D721Med (cell line): ENCODE results near the gene CEP152.

Experiments
- DNase-seq: peaks from one replicate; pipeline ENCODE4 v3.0.0; 2011; ENCODE audit warnings: low spot score; ENCODE audit not compliant: insufficient read length
- FAIRE-seq: peaks from 2 replicates; lab custom pipeline; 2011; peaks lifted over from hg19 to GRCh38; lab: Jason Lieb, UNC
- TF ChIP-seq, protein P1 (sequence below): IDR thresholded peaks from 2 replicates; pipeline ENCODE4 v1.5.1; 2012; ENCODE audit warnings: mild to moderate bottlenecking, control low read depth; ENCODE audit not compliant: insufficient read depth; ENCODE audit errors: missing control alignments

The CEP152 gene

DNA sequence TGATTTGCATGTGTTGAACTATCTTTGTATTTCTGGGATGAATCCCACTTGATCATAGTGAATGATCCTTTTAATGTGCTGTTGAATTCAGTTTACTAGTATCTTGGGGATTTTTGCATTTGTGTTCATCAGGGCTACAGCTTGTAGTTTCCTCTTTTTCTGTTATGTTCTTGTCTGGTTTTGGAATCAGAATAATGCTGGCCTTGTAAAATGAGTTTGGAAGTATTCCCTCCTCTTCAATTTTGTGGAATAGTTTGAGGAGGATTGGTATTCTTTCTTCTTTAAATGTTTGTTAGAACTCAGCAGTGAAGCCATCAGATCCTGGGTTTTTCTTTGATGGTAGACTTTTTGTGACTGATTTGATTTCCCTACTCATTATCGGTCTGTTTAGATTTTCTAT, 102.2 kb downstream of the CEP152 start:
- FAIRE-seq (no peak), DNase-seq (no peak)
- TF ChIP-seq, protein P1, sequence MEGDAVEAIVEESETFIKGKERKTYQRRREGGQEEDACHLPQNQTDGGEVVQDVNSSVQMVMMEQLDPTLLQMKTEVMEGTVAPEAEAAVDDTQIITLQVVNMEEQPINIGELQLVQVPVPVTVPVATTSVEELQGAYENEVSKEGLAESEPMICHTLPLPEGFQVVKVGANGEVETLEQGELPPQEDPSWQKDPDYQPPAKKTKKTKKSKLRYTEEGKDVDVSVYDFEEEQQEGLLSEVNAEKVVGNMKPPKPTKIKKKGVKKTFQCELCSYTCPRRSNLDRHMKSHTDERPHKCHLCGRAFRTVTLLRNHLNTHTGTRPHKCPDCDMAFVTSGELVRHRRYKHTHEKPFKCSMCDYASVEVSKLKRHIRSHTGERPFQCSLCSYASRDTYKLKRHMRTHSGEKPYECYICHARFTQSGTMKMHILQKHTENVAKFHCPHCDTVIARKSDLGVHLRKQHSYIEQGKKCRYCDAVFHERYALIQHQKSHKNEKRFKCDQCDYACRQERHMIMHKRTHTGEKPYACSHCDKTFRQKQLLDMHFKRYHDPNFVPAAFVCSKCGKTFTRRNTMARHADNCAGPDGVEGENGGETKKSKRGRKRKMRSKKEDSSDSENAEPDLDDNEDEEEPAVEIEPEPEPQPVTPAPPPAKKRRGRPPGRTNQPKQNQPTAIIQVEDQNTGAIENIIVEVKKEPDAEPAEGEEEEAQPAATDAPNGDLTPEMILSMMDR = no peak

DNA sequence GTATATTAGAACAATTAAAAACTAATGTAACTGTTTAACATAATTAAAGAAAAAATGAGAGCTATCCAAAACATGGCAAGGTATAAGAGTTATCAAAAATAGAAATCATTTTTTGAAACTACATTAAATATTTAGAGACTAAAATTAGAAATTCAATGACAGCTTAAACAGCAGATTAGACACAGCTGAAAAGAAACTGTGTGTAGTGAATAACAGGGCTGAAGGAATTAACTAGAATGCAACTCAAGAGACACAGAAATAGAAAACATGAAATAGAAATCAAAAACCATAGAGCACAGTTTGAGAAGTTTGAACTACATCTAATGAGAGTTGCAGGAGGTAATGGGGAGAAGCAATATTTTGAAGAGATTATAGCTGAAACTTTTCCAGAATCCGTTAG, 105.5 kb downstream of the CEP152 start:
- FAIRE-seq (no peak), DNase-seq (no peak)
- TF ChIP-seq, protein P1 = no peak

DNA sequence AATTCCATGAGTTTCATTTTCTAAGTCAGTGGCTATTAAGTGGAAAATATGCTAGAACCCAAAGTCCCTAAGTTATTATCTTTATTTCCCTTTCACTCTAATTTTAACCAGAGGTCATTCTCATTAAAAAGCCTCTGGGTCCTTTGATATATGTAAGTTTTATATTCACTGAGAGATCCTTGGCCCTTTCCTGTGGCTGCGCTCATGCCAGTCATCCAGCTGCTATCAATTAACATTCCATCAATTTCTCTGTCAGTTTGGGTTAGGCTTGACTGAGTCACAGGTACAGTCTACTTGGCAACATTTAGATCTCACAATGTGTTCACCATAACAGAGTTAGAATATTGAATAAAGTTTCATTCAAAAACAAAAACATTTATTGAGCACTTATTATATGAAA, 107.3 kb downstream of the CEP152 start:
- TF ChIP-seq, protein P1 = no peak
- DNase-seq = no peak
- no peak for FAIRE-seq

DNA sequence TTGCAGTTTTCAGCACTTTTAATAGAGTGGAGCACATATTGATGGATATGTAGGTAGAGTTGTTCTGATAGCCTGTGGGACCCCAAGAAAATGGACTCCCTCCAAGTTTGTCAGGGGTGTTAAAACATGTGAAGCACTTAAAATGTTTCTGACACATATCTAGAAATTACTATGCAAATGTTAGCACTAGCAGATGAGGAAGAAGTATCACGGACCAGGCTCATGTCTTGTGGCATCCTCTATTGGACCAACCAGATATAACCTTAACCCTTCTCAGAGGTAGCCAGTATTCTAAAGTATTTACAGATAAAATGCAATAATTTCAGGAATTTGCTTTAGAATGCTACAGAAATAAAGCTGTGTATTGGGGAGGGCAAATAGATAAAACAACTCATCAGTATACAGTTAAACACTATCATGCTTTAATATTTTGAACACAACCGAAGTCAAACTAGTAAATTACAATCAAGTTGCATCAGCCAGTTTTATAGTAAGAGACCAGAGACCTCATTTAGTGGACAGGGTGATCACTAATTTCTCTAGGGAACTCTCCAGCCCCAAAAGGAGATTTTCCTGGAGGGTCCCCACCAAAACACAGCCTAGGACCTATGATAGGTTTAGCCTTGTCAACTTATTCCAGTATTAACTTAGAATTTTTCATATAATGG, 108.2 kb downstream of the CEP152 start:
- FAIRE-seq (no peak), DNase-seq (no peak)
- TF ChIP-seq, protein P1 = no peak

DNA sequence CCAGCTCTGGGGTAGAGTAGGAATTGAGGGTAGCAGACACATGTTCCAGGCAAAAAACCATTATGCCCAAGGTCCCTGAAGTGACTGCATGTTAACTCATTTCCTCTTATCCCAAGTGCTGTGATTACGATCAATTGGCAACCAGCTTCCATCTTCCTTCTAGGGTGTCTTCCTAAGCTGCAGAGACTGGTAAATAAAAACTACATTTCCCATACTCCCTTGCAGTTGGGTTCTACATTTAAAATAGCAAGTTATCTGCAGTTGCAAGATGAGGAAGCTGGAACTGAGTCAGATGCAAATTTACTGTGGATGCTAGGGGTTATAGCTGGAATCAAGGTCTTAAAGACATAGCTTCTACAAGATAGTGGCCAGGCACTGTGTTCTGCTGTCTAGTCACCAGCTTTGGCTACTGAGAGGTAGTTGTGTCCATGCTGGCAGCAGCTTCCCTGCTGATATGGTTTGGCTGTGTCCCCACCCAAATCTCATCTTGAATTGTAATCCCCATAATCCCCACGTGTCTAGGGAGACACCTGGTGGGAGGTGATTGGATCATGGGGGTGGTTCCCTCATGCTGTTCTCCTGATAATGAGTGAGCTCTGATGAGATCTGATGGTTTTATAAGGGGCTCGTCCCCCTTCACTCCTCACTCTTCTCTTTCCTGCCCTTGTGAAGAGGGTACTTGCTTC, 114.1 kb downstream of the CEP152 start:
- TF ChIP-seq, protein P1 = no peak
- FAIRE-seq = no peak
- DNase-seq = no peak

DNA sequence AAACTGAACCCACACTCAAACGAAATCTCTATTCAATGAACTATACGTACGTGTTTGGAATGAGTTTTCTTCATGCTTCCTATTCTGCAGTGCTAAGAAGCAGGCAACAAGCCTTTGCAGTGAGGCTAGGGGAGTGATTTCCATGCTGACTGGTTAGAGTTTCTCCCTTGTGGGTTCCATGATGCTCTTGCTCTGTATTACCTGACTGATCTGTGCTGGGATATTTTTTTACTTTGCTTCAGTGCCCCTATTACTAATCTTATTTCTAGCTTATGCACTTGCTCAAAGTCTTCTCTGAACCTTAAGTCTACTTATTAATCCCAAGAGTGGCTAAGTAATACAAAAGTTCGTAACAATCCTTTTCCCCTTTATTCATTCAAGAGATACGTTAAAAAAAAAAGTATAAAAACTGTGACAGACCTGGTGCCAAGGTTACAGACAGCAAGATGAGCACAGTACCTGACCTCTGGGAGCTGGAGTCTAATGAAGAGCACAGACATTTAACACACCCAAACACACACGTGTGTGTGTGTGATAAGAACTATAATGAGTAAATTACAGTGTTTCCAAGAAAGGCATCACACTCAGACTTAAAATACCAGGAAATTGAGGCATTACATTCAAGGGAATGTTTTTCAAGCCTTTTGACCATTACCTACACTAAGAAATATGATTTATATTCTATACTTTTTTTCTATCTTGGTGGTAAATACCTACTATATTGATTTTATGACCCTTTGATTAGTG, 114.9 kb downstream of the CEP152 start:
- TF ChIP-seq, protein P1 = no peak
- FAIRE-seq (no peak), DNase-seq (no peak)
